Stimulated activated CD8-positive, alpha-beta memory T cell treated with anti-CD3 and anti-CD28 coated beads, Interleukin-15, amount 100 ng/mL, for 4 hours (primary cell): ENCODE results near the gene FNIP2.

Experiments used
- DNase-seq, 2 donors: peaks; one replicate each; pipeline ENCODE4 v3.0.0-alpha.2; 2020; ENCODE audit warnings: low read depth in 2 of 2

The FNIP2 gene

GRCh38 chr4:158762553-158762952 lies 6.3 kb upstream of the FNIP2 start:
- no peak for DNase-seq

- no peak for DNase-seq
These were observed 5.4 kb upstream of the FNIP2 start for GRCh38 chr4:158763462-158763861.

GRCh38 chr4:158766434-158767044 lies 2.3 kb upstream of the FNIP2 start:
- DNase-seq, result no peak

GRCh38 chr4:158767451-158767850 lies 1.4 kb upstream of the FNIP2 start:
- no peak for DNase-seq

DNA sequence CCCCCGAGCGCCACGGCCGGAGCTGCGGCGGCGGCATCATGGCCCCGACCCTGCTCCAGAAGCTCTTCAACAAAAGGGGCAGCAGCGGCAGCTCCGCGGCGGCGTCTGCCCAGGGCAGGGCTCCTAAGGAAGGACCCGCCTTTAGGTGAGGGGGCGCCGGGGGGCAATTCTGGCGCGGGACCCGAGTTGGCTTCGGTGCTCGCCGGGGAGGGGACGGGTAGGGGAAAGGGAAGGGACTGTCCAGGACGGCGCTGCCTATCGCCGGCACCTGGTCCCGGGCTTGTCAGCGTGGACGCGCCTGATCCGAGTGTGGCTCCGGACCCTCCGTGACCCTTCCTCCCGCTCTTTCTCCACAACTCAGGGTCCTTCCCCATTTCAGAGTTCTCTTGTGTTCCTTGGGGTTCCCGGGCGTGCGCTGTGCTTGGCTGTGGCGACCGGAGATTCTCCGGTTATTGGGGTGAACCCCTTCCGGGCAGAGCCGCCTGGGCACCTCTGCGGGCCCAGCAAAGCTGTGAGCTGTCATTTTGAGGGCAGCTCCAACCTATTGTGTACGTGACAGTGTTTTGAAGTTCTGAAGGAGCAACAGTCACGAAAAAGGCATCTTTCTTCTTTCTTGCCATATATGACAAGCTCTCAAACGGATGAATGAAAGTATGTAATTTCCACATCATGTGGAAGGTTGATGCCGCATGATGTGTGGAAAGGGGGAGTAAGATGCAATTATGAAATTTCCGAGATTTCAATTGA lies 522 bp downstream of the FNIP2 start:
- peak in 1 of 2 donors; percentile 13 for DNase-seq

DNA sequence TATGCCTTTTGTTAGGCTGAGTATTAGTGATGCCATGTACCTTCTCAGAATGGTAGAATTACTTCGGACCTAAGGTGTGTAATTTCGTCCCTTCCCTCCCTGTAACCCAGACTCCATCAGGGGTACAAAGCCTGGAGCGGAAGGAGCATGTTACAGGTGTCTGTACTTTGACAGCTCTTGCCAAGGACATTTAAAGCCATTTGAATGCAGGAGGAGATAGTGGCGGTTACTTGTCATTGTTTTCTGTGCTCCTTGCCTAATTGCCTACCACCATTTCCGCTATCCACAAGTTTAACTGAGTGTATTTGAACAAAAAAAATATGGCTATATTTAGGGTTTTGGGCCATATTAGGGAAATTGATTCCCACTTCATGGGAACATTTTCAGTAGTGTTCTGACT lies 1.8 kb downstream of the FNIP2 start:
- no peak for DNase-seq

DNA sequence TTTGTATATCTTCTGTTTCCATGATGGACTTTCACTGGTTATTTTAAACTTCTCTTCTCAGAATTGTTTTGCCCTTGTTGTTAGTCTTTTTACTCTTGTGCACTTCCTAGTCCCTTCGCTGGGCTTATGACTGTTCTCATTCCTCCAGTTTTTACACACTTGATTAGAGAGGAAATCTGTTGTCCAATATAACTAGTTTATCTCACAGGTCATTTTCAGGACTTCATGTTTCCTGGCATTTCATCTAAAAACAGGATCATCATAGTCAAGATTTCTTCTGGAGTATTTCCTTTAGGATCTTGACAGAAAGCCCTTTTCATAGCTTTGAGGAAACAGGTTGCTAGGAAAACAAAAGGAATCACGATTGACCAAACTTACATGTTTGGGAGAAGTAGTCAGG lies 3.0 kb downstream of the FNIP2 start:
- no peak for DNase-seq

- no peak for DNase-seq
These were observed 6.3 kb downstream of the FNIP2 start for GRCh38 chr4:158775091-158775651.

DNA sequence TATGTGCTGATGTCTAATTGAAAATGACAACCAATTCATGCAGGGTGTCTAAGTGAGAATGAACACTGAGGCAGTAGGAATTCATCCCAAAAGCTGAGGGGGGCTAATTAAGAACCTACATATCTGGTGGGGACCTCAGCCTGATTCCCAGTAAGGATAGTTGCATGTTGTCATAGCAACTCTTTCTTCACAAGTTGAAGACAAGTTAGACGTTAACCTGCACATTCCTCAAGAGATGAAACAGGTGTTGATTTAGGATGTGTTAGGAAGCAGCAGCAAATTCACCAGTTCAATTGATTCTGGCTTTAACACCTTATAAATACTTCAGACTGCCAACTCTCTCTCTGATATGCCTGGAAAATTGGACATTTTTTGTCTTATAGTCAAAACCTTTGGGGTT lies 7.3 kb downstream of the FNIP2 start:
- no peak for DNase-seq

DNA sequence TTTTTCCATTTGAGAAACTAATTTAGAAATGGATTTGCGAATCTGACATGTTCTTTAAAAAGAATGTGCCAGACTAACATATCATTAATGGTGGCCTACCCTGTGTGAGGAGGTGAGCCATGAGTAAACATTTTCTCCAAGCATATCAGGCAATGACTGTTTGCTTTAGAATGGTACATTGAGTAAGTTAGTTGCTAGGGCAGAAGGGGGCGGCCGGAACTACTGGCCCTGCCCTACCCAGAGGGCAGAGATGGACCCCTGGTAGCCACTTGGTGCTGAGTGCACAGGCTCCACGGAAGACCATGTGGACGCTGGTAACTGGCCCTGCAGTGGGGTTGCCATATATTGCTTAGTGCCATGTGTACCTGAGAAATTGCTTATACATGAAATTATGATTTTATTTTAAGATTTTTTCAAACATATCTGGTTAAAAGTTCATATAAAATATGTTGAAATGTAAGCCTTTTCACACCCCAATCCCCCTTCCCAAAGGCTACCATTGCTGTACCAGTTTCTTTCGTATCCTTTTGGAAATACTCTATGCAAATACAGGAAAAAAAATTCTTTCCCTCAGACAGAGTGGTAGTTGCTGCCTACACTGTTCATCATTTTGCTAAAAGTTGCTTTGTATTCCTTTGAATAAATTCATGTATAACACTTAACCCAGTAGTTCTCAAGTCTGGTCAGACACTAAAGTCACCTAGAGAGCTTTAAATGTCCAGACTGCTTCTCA lies 8.8 kb downstream of the FNIP2 start:
- no peak for DNase-seq

- no peak for DNase-seq
These were observed 9.4 kb downstream of the FNIP2 start for GRCh38 chr4:158778156-158778711.

DNA sequence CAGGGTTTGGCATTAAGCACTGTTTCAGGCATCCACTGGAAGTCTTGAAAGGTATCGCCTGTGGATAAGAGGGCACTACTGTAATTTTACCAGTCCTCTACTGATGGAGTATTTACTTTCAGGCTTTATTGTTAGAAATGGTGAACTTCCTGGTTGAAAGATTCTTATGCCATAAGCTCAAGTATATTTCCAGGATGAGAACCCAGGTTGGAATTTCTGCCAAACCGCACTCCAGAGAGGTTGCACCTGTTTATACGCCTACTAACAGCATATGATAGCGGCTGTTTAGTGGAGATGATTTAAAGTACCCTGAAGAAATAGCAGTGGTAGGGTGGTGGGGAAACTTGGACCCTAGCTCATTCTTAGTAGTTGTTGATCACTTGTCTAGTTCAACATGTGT lies 9.9 kb downstream of the FNIP2 start:
- DNase-seq, result no peak

GRCh38 chr4:158781963-158782362 lies 13.1 kb downstream of the FNIP2 start:
- DNase-seq, result no peak

DNA sequence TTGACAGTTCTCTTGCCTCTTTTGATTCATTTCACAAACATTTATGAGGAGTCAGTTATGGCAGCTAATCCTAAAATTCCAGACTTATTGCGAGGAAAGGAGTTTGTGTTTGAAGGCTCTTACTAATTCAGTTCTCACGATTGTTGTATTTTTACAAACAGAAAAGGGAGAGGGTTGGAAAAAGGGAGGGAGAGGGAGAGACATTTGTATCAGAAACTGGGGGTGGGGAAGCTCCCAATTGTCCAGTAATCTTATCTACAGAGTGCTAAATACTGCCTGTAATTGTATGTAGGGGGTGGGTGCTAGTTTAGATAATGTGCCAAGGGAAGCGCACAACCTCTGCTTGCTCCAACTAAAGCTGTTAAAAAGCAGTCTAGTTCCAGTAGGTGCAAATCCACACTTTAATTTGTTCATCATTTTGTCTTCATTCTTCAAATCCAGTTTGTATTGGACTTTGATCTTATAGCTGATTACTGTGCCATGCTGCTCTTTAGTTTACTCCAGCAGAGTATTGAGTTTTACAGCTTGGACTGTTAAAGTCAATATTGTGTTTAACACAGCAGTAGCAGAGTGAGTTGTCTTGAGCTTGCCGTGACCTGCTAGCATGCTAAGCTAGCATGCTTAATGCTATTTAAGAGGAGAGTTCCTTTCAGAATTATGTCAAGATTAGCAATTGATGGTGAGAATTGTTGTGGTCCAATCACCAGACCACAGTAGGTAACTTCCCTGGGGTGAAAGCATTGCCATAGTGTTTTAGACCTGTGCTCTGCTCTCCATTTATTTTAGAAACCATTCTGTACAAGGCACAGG lies 13.9 kb downstream of the FNIP2 start:
- DNase-seq, result no peak

DNA sequence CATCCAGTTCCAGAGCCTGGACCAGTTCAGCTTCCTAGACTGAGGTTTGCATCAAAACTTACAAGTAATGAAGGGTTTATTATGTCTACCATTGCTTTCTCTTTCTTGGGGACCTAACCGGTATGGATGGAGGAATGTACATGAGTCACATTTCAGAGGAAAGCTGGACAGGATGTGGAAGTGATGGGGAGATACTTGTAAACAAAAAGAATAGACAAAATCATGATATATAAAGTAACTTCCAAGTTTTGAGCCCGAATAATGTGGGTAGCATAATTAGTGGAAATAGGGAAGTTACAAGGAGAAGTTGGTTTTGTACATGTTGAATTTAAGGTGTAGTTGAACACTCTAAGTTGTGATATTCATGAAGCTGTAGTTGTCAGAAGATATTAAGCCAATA lies 15.0 kb downstream of the FNIP2 start:
- DNase-seq, result no peak

GRCh38 chr4:158785718-158786117 lies 16.9 kb downstream of the FNIP2 start:
- no peak for DNase-seq

DNA sequence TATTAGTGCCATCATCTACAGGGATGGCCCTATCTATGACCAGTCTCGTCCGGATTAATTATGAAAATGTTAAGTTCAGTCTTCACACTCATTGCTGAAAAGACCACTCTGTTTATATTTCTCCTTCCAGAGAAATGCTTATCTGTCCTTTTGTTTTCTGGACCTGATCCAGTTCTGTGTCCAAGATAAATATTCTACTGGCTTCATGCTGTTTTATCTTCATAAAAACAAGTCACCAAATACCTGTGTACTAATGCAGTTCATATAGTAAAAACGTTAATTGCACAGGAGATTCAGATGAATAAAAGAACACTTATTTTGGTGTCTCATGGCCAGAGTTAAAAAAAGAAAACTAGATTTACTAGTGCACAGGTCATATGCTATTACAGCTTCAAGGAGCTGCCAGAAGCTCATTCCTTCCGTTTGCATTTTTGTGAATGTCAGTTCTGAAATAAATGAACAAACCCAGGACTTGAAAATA lies 17.3 kb downstream of the FNIP2 start:
- no peak for DNase-seq

GRCh38 chr4:158786955-158787354 lies 18.1 kb downstream of the FNIP2 start:
- no peak for DNase-seq

GRCh38 chr4:158787709-158788475 lies 19.1 kb downstream of the FNIP2 start:
- DNase-seq, result no peak

DNA sequence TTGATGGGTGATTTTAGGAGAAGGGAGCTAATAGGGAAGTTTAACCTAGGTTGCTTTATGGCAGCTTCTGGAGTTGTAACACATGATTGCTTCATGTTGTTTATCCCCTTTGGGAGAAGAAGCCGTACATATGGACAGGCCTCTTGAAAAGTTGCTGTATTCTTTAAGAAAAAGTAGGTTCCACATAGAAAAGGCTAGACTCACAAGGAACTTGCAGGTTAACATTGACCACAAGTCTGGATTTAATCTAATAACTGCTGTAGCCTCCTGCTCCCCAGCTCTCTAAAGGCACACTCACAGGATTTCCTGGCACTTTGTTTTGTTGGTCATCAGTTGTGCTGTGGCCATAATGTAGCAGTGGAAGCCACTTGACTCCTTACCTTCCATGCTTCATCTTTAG lies 19.7 kb downstream of the FNIP2 start:
- DNase-seq, result no peak

DNA sequence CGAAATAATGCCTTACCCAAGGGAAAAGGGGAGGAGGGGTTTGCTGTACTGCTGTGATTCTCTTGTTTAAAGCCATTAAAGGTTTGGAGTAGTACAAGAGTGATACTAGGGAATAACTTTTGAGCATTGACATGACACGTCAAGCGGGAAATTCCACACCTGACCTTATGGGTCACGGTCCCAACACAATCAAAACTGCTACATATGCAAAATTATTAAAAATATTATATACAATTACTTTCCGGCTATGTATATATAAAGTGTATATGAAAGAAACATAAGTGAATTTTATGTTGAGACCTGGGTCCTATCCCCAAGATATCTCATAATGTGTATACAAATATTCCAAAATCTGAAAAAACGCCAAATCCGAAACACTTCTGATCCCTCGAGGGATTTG lies 21.0 kb downstream of the FNIP2 start:
- no peak for DNase-seq
